T47D (cell line): Measurements from ENCODE around the gene FIBP.

ENCODE experiments used
- DNase-seq, 2 experiments: peaks; one replicate each; pipeline versions ENCODE4 v3.0.0 to v3.0.0-alpha.2; 2011 to 2012; ENCODE audit warnings: low read depth in 1 of 2, low spot score in 1 of 2
- JUND ChIP-seq: IDR thresholded peaks from 2 replicates; pipeline ENCODE4 v1.6.1; 2012; ENCODE audit warnings: low read depth
- in situ Hi-C: cut with HindIII; loops from 2 replicates; pipeline ENCODE4 v1.10.0; 2016; ENCODE audit warnings: low sequenced_read_pairs, low pct_unique_long_range_greater_than_20kb

Gene FIBP

GRCh38 chr11:65906602-65907001 is 18.3 kb upstream of the FIBP start:
- in situ Hi-C loops = no loop called here
- no peak for DNase-seq
- TF ChIP-seq JUND = no peak

GRCh38 chr11:65903715-65904114 is 15.4 kb upstream of the FIBP start:
- no peak for TF ChIP-seq JUND
- DNase-seq = no peak
- in situ Hi-C loops = no loop called here

GRCh38 chr11:65903068-65903481 is 14.8 kb upstream of the FIBP start:
- in situ Hi-C loops = no loop called here
- TF ChIP-seq JUND = no peak
- no peak for DNase-seq

- TF ChIP-seq JUND = no peak
- no peak for DNase-seq
- in situ Hi-C loops = no loop called here
Observed at GRCh38 chr11:65900899-65901180, 12.6 kb upstream of the FIBP start.

- in situ Hi-C loops = no loop called here
- no peak for TF ChIP-seq JUND
Observed at GRCh38 chr11:65900125-65900898, 12.0 kb upstream of the FIBP start, which contains the start of gene FOSL1. FOSL1 (minus strand) TSS chr11:65900388; CDS start chr11:65900339, 49 bp downstream.

GRCh38 chr11:65899356-65900124 is 11.3 kb upstream of the FIBP start:
- in situ Hi-C loops = no loop called here
- no peak for TF ChIP-seq JUND
- DNase-seq = no peak

More at GRCh38 chr11:65900125-65900898, 12.0 kb upstream of the FIBP start, which contains the start of gene FOSL1:
- peak; percentile 97 for DNase-seq

- DNase-seq = no peak
- in situ Hi-C loops = no loop called here
- TF ChIP-seq JUND = no peak
Observed at GRCh38 chr11:65898656-65899355, 10.5 kb upstream of the FIBP start.

- TF ChIP-seq JUND = no peak
- in situ Hi-C loops = no loop called here
- DNase-seq = no peak
Observed at GRCh38 chr11:65897020-65897471, 8.8 kb upstream of the FIBP start.

- DNase-seq = no peak
- no peak for TF ChIP-seq JUND
- in situ Hi-C loops = no loop called here
Observed at GRCh38 chr11:65896034-65896999, 8.0 kb upstream of the FIBP start.

GRCh38 chr11:65895482-65895981 is 7.3 kb upstream of the FIBP start:
- in situ Hi-C loops = no loop called here
- DNase-seq = no peak
- TF ChIP-seq JUND = no peak

- no peak for DNase-seq
- no peak for TF ChIP-seq JUND
- in situ Hi-C loops = no loop called here
Observed at GRCh38 chr11:65894034-65894591, 5.8 kb upstream of the FIBP start.
